Measurements from ENCODE around the gene PNMA6E. TPM values are rescaled to one million over a fixed set of nuclear protein-coding genes. Genes with fewer than 3 reads are reported as not detected.

Gene PNMA6E
- total RNA-seq, 3 donors from 2014 or later: not detected

GRCh38 chrX:153365670-153366069 lies 35.5 kb downstream of the PNMA6E start:
- TF ChIP-seq CTCF (IDR thresholded peaks at IDR 0.05) (no peak), POLR2A (IDR thresholded peaks at IDR 0.05) (no peak), POLR2AphosphoS5 (IDR thresholded peaks at IDR 0.05) (no peak)
- no peak for DNase-seq (ENCODE audit: low spot score in 2 of 2)
- Histone ChIP-seq H3K4me1 (no peaks in the 10 kb centered on the region), H3K4me3 (no peak overlapping the region), H3K27me3 (peaks cover 0 to 24% of the 10 kb centered on the region in 2 donors), H3K36me3 (no peaks in the 10 kb centered on the region), H3K9me3 (no peaks in the 10 kb centered on the region), H3K27ac (no peak overlapping the region)
- intact Hi-C loops (cut with DNase I; ENCODE audit: low total_unique reads): no loop called here

GRCh38 chrX:153361781-153362397 lies 39.3 kb downstream of the PNMA6E start:
- TF ChIP-seq POLR2AphosphoS5 (IDR thresholded peaks at IDR 0.05): no peak
- TF ChIP-seq POLR2A (IDR thresholded peaks at IDR 0.05): no peak
- no peak for TF ChIP-seq CTCF (IDR thresholded peaks at IDR 0.05)
- intact Hi-C loops (cut with DNase I; ENCODE audit: low total_unique reads): no loop called here
- peaks cover 0 to 15% of the 10 kb centered on the region in 2 donors for H3K27me3 ChIP-seq

GRCh38 chrX:153357877-153358276 lies 43.3 kb downstream of the PNMA6E start:
- H3K36me3 ChIP-seq: no peaks in the 10 kb centered on the region
- no peak overlapping the region for H3K4me3 ChIP-seq
- TF ChIP-seq POLR2A (IDR thresholded peaks at IDR 0.05) (no peak), CTCF (IDR thresholded peaks at IDR 0.05) (no peak), POLR2AphosphoS5 (IDR thresholded peaks at IDR 0.05) (no peak)

More at GRCh38 chrX:153361781-153362397, 39.3 kb downstream of the PNMA6E start:
- Histone ChIP-seq H3K27ac (no peak overlapping the region), H3K36me3 (no peaks in the 10 kb centered on the region), H3K9me3 (peaks cover 11 to 17% of the 10 kb centered on the region in 2 donors), H3K4me1 (no peaks in the 10 kb centered on the region), H3K4me3 (no peak overlapping the region)
- no peak for DNase-seq (ENCODE audit: low spot score in 2 of 2)

GRCh38 chrX:153353416-153353815 lies 47.7 kb downstream of the PNMA6E start:
- intact Hi-C loops (cut with DNase I; ENCODE audit: low total_unique reads): no loop called here
- H3K4me1 ChIP-seq: no peaks in the 10 kb centered on the region
- H3K9me3 ChIP-seq: peaks cover 7 to 18% of the 10 kb centered on the region in 2 donors
- no peak for TF ChIP-seq POLR2AphosphoS5 (IDR thresholded peaks at IDR 0.05)
- TF ChIP-seq POLR2A (IDR thresholded peaks at IDR 0.05): no peak
- TF ChIP-seq CTCF (IDR thresholded peaks at IDR 0.05): no peak
- H3K27me3 ChIP-seq: peaks cover 0 to 18% of the 10 kb centered on the region in 2 donors
- H3K27ac ChIP-seq: no peak overlapping the region
- no peak for DNase-seq (ENCODE audit: low spot score in 2 of 2)
- no peaks in the 10 kb centered on the region for H3K36me3 ChIP-seq
- no peak overlapping the region for H3K4me3 ChIP-seq

More at GRCh38 chrX:153357877-153358276, 43.3 kb downstream of the PNMA6E start:
- Histone ChIP-seq H3K4me1 (no peaks in the 10 kb centered on the region), H3K27ac (no peak overlapping the region), H3K9me3 (peaks cover 11 to 25% of the 10 kb centered on the region in 2 donors), H3K27me3 (peaks cover 0 to 24% of the 10 kb centered on the region in 2 donors)
- intact Hi-C loops (cut with DNase I; ENCODE audit: low total_unique reads): no loop called here
- no peak for DNase-seq (ENCODE audit: low spot score in 2 of 2)

- intact Hi-C loops (cut with DNase I; ENCODE audit: low total_unique reads): no loop called here
Observed at GRCh38 chrX:153352858-153353257, 48.3 kb downstream of the PNMA6E start.

More at GRCh38 chrX:153352858-153353257, 48.3 kb downstream of the PNMA6E start:
- no peaks in the 10 kb centered on the region for H3K36me3 ChIP-seq
- peaks cover 2 to 16% of the 10 kb centered on the region in 2 donors for H3K9me3 ChIP-seq
- H3K4me1 ChIP-seq: no peaks in the 10 kb centered on the region
- H3K4me3 ChIP-seq: no peak overlapping the region
- H3K27me3 ChIP-seq: peaks cover 0 to 18% of the 10 kb centered on the region in 2 donors
- no peak for TF ChIP-seq CTCF (IDR thresholded peaks at IDR 0.05)
- no peak for TF ChIP-seq POLR2A (IDR thresholded peaks at IDR 0.05)
- no peak for TF ChIP-seq POLR2AphosphoS5 (IDR thresholded peaks at IDR 0.05)
- H3K27ac ChIP-seq: no peak overlapping the region
- DNase-seq (ENCODE audit: low spot score in 2 of 2): no peak
